ENCODE results near the gene THOC6. TPM values are rescaled to one million over a fixed set of nuclear protein-coding genes. Genes with fewer than 3 reads are reported as not detected.

The THOC6 gene
- total and polyA plus RNA-seq, 9 of the 15 experiments (the other 6 are each of a cell fraction or from before 2014, with no cell fraction given), result 2.5 to 65.4 (median 42.3) TPM

- TF ChIP-seq NONO (IDR thresholded peaks at IDR 0.05; ENCODE audit: low read depth in 2 of 2, low read length in 1 of 2), result no peak
- no peak for TF ChIP-seq ZBTB8A (IDR thresholded peaks at IDR 0.05; ENCODE audit: partially characterized antibody)
- TF ChIP-seq, protein P1, sequence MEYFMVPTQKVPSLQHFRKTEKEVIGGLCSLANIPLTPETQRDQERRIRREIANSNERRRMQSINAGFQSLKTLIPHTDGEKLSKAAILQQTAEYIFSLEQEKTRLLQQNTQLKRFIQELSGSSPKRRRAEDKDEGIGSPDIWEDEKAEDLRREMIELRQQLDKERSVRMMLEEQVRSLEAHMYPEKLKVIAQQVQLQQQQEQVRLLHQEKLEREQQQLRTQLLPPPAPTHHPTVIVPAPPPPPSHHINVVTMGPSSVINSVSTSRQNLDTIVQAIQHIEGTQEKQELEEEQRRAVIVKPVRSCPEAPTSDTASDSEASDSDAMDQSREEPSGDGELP (CRISPR knock-in tag; IDR thresholded peaks at IDR 0.05; ENCODE audit: borderline replicate concordance), result peak; percentile 62
- peak; percentile 82 for TF ChIP-seq KDM5B (IDR thresholded peaks at IDR 0.05; ENCODE audit: insufficient replicate concordance, low read depth, low read length)
- peak; percentile 92 for TF ChIP-seq BCOR (IDR thresholded peaks at IDR 0.05)
- peak; percentile 49 for TF ChIP-seq POLR2B (IDR thresholded peaks at IDR 0.05; ENCODE audit: low read depth, partially characterized antibody)
- TF ChIP-seq ZNF444 (CRISPR knock-in tag; IDR thresholded peaks at IDR 0.05), result peak; percentile 55; the same call in 1 of the 2 replicates
- 0 out of 2 replicates have a peak, but pooled peaks have one; percentile 11 for TF ChIP-seq NCOA1 (IDR thresholded peaks at IDR 0.05; ENCODE audit: low read depth)
- TF ChIP-seq, protein P2, sequence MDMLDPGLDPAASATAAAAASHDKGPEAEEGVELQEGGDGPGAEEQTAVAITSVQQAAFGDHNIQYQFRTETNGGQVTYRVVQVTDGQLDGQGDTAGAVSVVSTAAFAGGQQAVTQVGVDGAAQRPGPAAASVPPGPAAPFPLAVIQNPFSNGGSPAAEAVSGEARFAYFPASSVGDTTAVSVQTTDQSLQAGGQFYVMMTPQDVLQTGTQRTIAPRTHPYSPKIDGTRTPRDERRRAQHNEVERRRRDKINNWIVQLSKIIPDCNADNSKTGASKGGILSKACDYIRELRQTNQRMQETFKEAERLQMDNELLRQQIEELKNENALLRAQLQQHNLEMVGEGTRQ (CRISPR knock-in tag; IDR thresholded peaks at IDR 0.05), result 0 out of 2 replicates have a peak, but pooled peaks have one; percentile 9
- TF ChIP-seq, protein P3, sequence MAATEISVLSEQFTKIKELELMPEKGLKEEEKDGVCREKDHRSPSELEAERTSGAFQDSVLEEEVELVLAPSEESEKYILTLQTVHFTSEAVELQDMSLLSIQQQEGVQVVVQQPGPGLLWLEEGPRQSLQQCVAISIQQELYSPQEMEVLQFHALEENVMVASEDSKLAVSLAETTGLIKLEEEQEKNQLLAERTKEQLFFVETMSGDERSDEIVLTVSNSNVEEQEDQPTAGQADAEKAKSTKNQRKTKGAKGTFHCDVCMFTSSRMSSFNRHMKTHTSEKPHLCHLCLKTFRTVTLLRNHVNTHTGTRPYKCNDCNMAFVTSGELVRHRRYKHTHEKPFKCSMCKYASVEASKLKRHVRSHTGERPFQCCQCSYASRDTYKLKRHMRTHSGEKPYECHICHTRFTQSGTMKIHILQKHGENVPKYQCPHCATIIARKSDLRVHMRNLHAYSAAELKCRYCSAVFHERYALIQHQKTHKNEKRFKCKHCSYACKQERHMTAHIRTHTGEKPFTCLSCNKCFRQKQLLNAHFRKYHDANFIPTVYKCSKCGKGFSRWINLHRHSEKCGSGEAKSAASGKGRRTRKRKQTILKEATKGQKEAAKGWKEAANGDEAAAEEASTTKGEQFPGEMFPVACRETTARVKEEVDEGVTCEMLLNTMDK (IDR thresholded peaks at IDR 0.05; ENCODE audit: borderline replicate concordance, insufficient read depth, low read depth, low read length, poor library complexity, severe bottlenecking), result no peak
- peak; percentile 2; the same call in 1 of the 2 replicates for TF ChIP-seq PML (IDR thresholded peaks at IDR 0.05; ENCODE audit: low read length)
- peak; percentile 86 for TF ChIP-seq NR2C1 (IDR thresholded peaks at IDR 0.05)
- peak; percentile 89 for TF ChIP-seq NR2C1 (tag; IDR thresholded peaks at IDR 0.05)
- TF ChIP-seq ESRRA (IDR thresholded peaks at IDR 0.05; ENCODE audit: borderline replicate concordance, low read depth), result peak; percentile 43; the same call in 1 of the 2 replicates
- TF ChIP-seq NR2C2 (CRISPR knock-in tag; IDR thresholded peaks at IDR 0.05), result 0 out of 2 replicates have a peak, but pooled peaks have one; percentile 33
- peak; percentile 97 for TF ChIP-seq NR2C2 (tag; IDR thresholded peaks at IDR 0.05)
- TF ChIP-seq ZNF121 (CRISPR knock-in tag; conservative IDR thresholded peaks at IDR 0.05), result peak; percentile 44
- TF ChIP-seq CHD4 (IDR thresholded peaks at IDR 0.05; ENCODE audit: insufficient read depth, insufficient replicate concordance, low read depth, low read length, poor library complexity, severe bottlenecking), result peak; percentile 25
- TF ChIP-seq KLF13 (tag; IDR thresholded peaks at IDR 0.05; ENCODE audit: borderline replicate concordance, low read depth), result peak; percentile 70; the same call in 1 of the 2 replicates
- TF ChIP-seq HDAC3 (IDR thresholded peaks at IDR 0.05; ENCODE audit: borderline replicate concordance, partially characterized antibody), result no peak
- no peak for TF ChIP-seq ZBTB17 (CRISPR knock-in tag; IDR thresholded peaks at IDR 0.05)
- TF ChIP-seq KLF16 (IDR thresholded peaks at IDR 0.05), result peak; percentile 6; the same call in 1 of the 2 replicates
Observed at GRCh38 chr16:2981177-2981898, 42.5 kb upstream of the THOC6 start (continued).

Data from K562 (cell line).